ENCODE results near the gene DBNDD1. TPM values are rescaled to one million over a fixed set of nuclear protein-coding genes. Genes with fewer than 3 reads are reported as not detected.
A peak's percentile ranks its signal among the peaks of the same experiment; 100 is the strongest.
"Not testable (repeated sequence)": the region's sequence is repeated elsewhere in the genome, so short reads cannot be mapped to it uniquely, and the experiment has no call there.

The DBNDD1 gene
- total RNA-seq, 1 experiment from 2014 or later, result 32.3 TPM

DNA sequence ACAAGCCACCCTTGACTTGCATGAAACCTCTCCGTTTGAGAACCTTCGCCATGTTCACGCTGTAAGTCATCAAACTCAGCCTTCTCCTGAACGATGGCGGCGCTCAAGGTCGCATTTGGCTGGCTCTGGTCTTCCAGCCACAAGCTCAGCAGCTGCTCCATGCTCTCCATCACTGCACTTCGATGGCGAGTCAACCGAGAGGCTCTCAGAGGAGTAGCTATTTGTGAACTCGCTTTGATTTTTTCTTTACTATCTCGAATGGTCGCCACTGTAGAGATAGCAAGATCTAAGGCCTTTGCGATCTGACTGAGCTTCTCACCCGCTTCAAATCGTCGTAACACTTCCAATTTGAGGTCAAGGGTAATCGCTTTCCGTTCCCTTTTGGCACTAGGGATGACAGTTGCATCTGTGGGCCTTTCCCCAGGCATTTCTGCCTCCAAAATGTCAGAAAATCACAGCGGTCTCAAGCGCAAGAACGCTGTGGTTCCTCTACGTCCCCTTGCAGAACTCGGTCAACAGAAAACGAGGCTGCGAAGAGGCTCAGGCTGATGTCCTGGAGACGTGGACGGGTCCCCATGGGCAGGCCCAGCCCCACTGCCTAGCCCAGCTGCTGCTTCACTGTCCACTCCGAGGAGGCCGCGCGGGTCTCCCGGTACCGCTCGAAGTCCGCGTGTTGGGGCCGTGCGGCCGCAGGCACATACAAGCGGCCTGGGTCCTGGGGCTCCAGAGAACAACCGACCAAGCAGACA is 47.6 kb downstream of the DBNDD1 start:
- Histone ChIP-seq H3K36me3 (ENCODE audit: control insufficient read depth, insufficient read depth, low read length) (peaks cover 6% of the 10 kb centered on the region; the same call in 1 of the 2 replicates), H3K27me3 (ENCODE audit: control insufficient read depth, insufficient read depth, low read length) (no peaks in the 10 kb centered on the region), H3K27ac (ENCODE audit: low read length) (peak overlapping the region; percentile 95), H3K9me3 (ENCODE audit: control insufficient read depth, insufficient read depth, low read depth, low read length) (no peaks in the 10 kb centered on the region), H3K4me1 (ENCODE audit: control insufficient read depth, insufficient read depth, low read length) (peaks cover 9% of the 10 kb centered on the region), H3K4me3 (ENCODE audit: low read depth in 2 of 2, low read length in 2 of 2) (peak overlapping the region; percentile 78 to 90)
- CTCF ChIA-PET, result no interaction called here
- DNase-seq (ENCODE audit: low read depth, low spot score) (no peak), ATAC-seq (peak; percentile 27)
- in situ Hi-C loops (cut with HindIII; ENCODE audit: low pct_unique_long_range_greater_than_20kb, low sequenced_read_pairs), result no loop called here
- BruUV-seq (replicated peaks), result no TSS peak
- POLR2A ChIA-PET, result no interaction called here
- intact Hi-C loops (cut with micrococcal nuclease; ENCODE audit: unreplicated experiment), result no loop called here
- no peak for TF ChIP-seq SIN3A (IDR thresholded peaks at IDR 0.05; ENCODE audit: borderline replicate concordance, insufficient read depth, low read depth, low read length)
- TF ChIP-seq POLR2AphosphoS5 (IDR thresholded peaks at IDR 0.05; ENCODE audit: low read depth, low read length), result no peak
- TF ChIP-seq, protein P1, sequence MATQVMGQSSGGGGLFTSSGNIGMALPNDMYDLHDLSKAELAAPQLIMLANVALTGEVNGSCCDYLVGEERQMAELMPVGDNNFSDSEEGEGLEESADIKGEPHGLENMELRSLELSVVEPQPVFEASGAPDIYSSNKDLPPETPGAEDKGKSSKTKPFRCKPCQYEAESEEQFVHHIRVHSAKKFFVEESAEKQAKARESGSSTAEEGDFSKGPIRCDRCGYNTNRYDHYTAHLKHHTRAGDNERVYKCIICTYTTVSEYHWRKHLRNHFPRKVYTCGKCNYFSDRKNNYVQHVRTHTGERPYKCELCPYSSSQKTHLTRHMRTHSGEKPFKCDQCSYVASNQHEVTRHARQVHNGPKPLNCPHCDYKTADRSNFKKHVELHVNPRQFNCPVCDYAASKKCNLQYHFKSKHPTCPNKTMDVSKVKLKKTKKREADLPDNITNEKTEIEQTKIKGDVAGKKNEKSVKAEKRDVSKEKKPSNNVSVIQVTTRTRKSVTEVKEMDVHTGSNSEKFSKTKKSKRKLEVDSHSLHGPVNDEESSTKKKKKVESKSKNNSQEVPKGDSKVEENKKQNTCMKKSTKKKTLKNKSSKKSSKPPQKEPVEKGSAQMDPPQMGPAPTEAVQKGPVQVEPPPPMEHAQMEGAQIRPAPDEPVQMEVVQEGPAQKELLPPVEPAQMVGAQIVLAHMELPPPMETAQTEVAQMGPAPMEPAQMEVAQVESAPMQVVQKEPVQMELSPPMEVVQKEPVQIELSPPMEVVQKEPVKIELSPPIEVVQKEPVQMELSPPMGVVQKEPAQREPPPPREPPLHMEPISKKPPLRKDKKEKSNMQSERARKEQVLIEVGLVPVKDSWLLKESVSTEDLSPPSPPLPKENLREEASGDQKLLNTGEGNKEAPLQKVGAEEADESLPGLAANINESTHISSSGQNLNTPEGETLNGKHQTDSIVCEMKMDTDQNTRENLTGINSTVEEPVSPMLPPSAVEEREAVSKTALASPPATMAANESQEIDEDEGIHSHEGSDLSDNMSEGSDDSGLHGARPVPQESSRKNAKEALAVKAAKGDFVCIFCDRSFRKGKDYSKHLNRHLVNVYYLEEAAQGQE (IDR thresholded peaks at IDR 0.05; ENCODE audit: insufficient read depth in 1 of 2, low read depth in 2 of 2, low read length in 1 of 2), result no peak
- no peak for TF ChIP-seq TCF7L2 (IDR thresholded peaks at IDR 0.05; ENCODE audit: low read depth, low read length)
- no peak for TF ChIP-seq CTCF (IDR thresholded peaks at IDR 0.05)

DNA sequence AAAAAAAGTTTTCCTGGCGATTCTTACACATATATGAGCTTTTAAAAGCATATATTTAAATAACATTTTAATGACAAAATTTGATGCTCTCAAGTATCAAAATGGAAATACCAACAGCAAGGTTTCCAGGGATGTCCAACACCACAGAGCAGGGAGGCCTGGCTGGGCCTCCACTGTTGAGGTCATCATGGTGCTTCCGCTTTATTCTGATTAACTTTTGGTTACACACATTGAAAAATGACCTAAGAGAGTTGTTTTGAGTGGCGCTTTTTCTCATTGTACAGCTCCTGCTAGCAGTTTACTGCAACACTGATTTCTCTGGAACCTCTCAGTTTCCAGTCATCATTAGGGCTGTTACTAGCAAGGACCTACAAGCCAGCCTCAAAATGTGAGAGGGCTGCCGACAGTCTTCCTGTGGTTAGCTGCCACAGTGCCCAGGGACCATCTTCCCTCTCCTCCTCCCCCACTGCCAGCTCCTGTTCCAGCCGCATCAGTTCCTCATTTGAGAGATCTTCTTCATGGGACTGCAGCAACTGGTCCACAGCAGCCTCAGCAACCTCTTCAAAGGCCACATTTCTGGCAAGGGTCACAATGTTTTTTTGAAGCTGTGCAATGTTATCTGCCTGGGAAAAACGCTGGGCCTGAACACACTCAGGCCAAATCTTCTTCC is 49.4 kb downstream of the DBNDD1 start:
- in situ Hi-C loops (cut with HindIII; ENCODE audit: low pct_unique_long_range_greater_than_20kb, low sequenced_read_pairs) (no loop called here), intact Hi-C loops (cut with micrococcal nuclease; ENCODE audit: unreplicated experiment) (no loop called here)
- Histone ChIP-seq H3K4me3 (ENCODE audit: low read depth in 2 of 2, low read length in 2 of 2) (no peak overlapping the region), H3K27me3 (ENCODE audit: control insufficient read depth, insufficient read depth, low read length) (no peaks in the 10 kb centered on the region), H3K27ac (ENCODE audit: low read length) (no peak overlapping the region), H3K36me3 (ENCODE audit: control insufficient read depth, insufficient read depth, low read length) (peaks cover 6% of the 10 kb centered on the region; the same call in 1 of the 2 replicates), H3K9me3 (ENCODE audit: control insufficient read depth, insufficient read depth, low read depth, low read length) (no peaks in the 10 kb centered on the region), H3K4me1 (ENCODE audit: control insufficient read depth, insufficient read depth, low read length) (peaks cover 9% of the 10 kb centered on the region)
- BruUV-seq (replicated peaks), result no TSS peak
- ChIA-PET CTCF (no interaction called here), POLR2A (no interaction called here)
- DNase-seq (ENCODE audit: low read depth, low spot score) (no peak), ATAC-seq (no peak)
- TF ChIP-seq TCF7L2 (IDR thresholded peaks at IDR 0.05; ENCODE audit: low read depth, low read length), result no peak
- no peak for TF ChIP-seq CTCF (IDR thresholded peaks at IDR 0.05)
- TF ChIP-seq, protein P1 (IDR thresholded peaks at IDR 0.05; ENCODE audit: insufficient read depth in 1 of 2, low read depth in 2 of 2, low read length in 1 of 2), result no peak
- no peak for TF ChIP-seq SIN3A (IDR thresholded peaks at IDR 0.05; ENCODE audit: borderline replicate concordance, insufficient read depth, low read depth, low read length)
- no peak for TF ChIP-seq POLR2AphosphoS5 (IDR thresholded peaks at IDR 0.05; ENCODE audit: low read depth, low read length)

GRCh38 chr16:89968074-89968473 is 51.2 kb downstream of the DBNDD1 start:
- H3K27me3 ChIP-seq (ENCODE audit: control insufficient read depth, insufficient read depth, low read length); H3K9me3 ChIP-seq (ENCODE audit: control insufficient read depth, insufficient read depth, low read depth, low read length); POLR2A ChIA-PET; BruUV-seq (replicated peaks); ATAC-seq; H3K4me1 ChIP-seq (ENCODE audit: control insufficient read depth, insufficient read depth, low read length); CTCF ChIA-PET; H3K4me3 ChIP-seq (ENCODE audit: low read depth in 2 of 2, low read length in 2 of 2); in situ Hi-C loops (cut with HindIII; ENCODE audit: low pct_unique_long_range_greater_than_20kb, low sequenced_read_pairs); DNase-seq (ENCODE audit: low read depth, low spot score); H3K27ac ChIP-seq (ENCODE audit: low read length); intact Hi-C loops (cut with micrococcal nuclease; ENCODE audit: unreplicated experiment); H3K36me3 ChIP-seq (ENCODE audit: control insufficient read depth, insufficient read depth, low read length): not testable (repeated sequence)

Data from Panc1 (cell line).